Trophoblast cell (in vitro differentiated cells and primary cell): Measurements from ENCODE around the gene OSTN.

Source experiments
- DNase-seq, 2 donors: peaks; one replicate each; pipeline ENCODE4 v3.0.0-alpha.2; 2016
- H2AFZ ChIP-seq: 2 replicates; pipeline ENCODE4 v1.6.1; 2013; ENCODE audit warnings: low read length, moderate library complexity, mild to moderate bottlenecking; ENCODE audit not compliant: insufficient read depth, poor library complexity
- H2AK5ac ChIP-seq: 2 replicates; pipeline ENCODE4 v1.6.1; 2013; ENCODE audit warnings: mild to moderate bottlenecking, low read length
- H2BK120ac ChIP-seq: 2 replicates; pipeline ENCODE4 v1.6.1; 2013; ENCODE audit warnings: low read length, mild to moderate bottlenecking, moderate library complexity; ENCODE audit not compliant: insufficient read depth, poor library complexity
- H2BK12ac ChIP-seq: 2 replicates; pipeline ENCODE4 v1.6.1; 2013; ENCODE audit warnings: mild to moderate bottlenecking, low read length, moderate library complexity
- H2BK5ac ChIP-seq: 2 replicates; pipeline ENCODE4 v1.6.1; 2013; ENCODE audit warnings: low read length, low read depth, moderate library complexity, mild to moderate bottlenecking; ENCODE audit not compliant: poor library complexity
- H3K14ac ChIP-seq: 2 replicates; pipeline ENCODE4 v1.6.1; 2013; ENCODE audit warnings: mild to moderate bottlenecking, low read length
- H3K18ac ChIP-seq: 2 replicates; pipeline ENCODE4 v1.6.1; 2013; ENCODE audit warnings: mild to moderate bottlenecking, low read length
- H3K23ac ChIP-seq: 2 replicates; pipeline ENCODE4 v1.6.1; 2013; ENCODE audit warnings: low read length
- H3K27ac ChIP-seq: 2 replicates; pipeline ENCODE4 v1.5.1; 2013; ENCODE audit warnings: low read depth, mild to moderate bottlenecking, inconsistent platforms, low read length, moderate library complexity
- H3K27me3 ChIP-seq: 2 replicates; pipeline ENCODE4 v1.6.1; 2013; ENCODE audit warnings: inconsistent platforms, mild to moderate bottlenecking, low read length, moderate library complexity; ENCODE audit not compliant: insufficient read depth
- H3K36me3 ChIP-seq, 2 experiments: 1 replicate in 1 of 2; 2 replicates in 1 of 2; pipeline ENCODE4 v1.6.1; 2013; ENCODE audit warnings: low read length in 2 of 2, mild to moderate bottlenecking in 2 of 2, moderate library complexity in 1 of 2; ENCODE audit not compliant: insufficient read depth in 2 of 2, control insufficient read depth in 1 of 2
- H3K4ac ChIP-seq: 2 replicates; pipeline ENCODE4 v1.6.1; 2013; ENCODE audit warnings: low read depth, mild to moderate bottlenecking, low read length, moderate library complexity
- H3K4me1 ChIP-seq, 2 experiments: 1 replicate in 1 of 2; 2 replicates in 1 of 2; pipeline ENCODE4 v1.6.1; 2013; ENCODE audit warnings: low read length in 2 of 2, mild to moderate bottlenecking in 2 of 2, moderate library complexity in 1 of 2; ENCODE audit not compliant: insufficient read depth in 2 of 2, control insufficient read depth in 1 of 2
- H3K4me2 ChIP-seq: 2 replicates; pipeline ENCODE4 v1.6.1; 2013; ENCODE audit warnings: inconsistent platforms, mild to moderate bottlenecking, low read length, moderate library complexity
- H3K4me3 ChIP-seq: 2 replicates; pipeline ENCODE4 v1.5.1; 2013; ENCODE audit warnings: mild to moderate bottlenecking, low read depth, low read length, inconsistent platforms
- H3K79me1 ChIP-seq: one replicate; pipeline ENCODE4 v1.6.1; 2013; ENCODE audit warnings: low read length
- H3K79me2 ChIP-seq: 2 replicates; pipeline ENCODE4 v1.6.1; 2013; ENCODE audit warnings: low read length, mild to moderate bottlenecking; ENCODE audit not compliant: control insufficient read depth, insufficient read depth, poor library complexity
- H3K9ac ChIP-seq: 2 replicates; pipeline ENCODE4 v1.6.1; 2013; ENCODE audit warnings: mild to moderate bottlenecking, low read length
- H3K9me3 ChIP-seq: 2 replicates; pipeline ENCODE4 v1.6.1; 2013; ENCODE audit warnings: low read depth, mild to moderate bottlenecking, control low read depth, inconsistent platforms, low read length; ENCODE audit not compliant: insufficient read depth
- H4K12ac ChIP-seq: 2 replicates; pipeline ENCODE4 v1.6.1; 2013; ENCODE audit warnings: low read depth, mild to moderate bottlenecking, low read length, moderate library complexity
- H4K8ac ChIP-seq: 2 replicates; pipeline ENCODE4 v1.6.1; 2013; ENCODE audit warnings: low read depth, mild to moderate bottlenecking, low read length, moderate library complexity
- H4K91ac ChIP-seq: one replicate; pipeline ENCODE4 v1.6.1; 2013; ENCODE audit warnings: low read depth, mild to moderate bottlenecking, low read length, moderate library complexity
- WGBS: extraction: QIAGEN DNeasy Blood & Tissue Kit; methylation state at CpG from one replicate; pipeline ENCODE4 v1.1.7; 2013; ENCODE audit warnings: missing lambda C conversion rate; ENCODE audit not compliant: insufficient read length, insufficient coverage; ENCODE audit errors: extremely low coverage; 5-methylcytosine and 5-hydroxymethylcytosine counted together

The OSTN gene

DNA sequence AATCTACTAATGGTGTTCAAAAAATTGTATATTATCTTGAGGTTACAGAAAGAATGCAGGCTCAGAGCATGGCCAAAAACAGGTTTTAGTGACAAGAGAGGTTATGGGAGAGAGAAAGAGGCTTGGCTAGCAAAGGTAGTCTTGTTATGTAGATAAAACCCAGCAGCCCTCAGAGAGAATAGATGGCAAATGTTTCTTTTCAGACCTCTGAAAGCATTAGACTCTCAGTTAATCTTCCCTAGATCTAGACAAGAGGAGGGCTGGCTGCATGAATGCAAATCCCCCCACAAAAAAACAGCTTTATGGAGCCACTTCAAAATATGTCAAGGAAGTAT lies 62.2 kb downstream of the OSTN start:
- Histone ChIP-seq H3K4me2 (no peak overlapping the region), H3K4ac (no peak overlapping the region), H2BK5ac (no peak overlapping the region), H3K27me3 (no peaks in the 10 kb centered on the region), H3K9me3 (no peaks in the 10 kb centered on the region), H3K9ac (no peak overlapping the region), H3K36me3 (no peaks in the 10 kb centered on the region), H4K8ac (no peak overlapping the region), H3K14ac (no peak overlapping the region), H3K18ac (no peak overlapping the region), H3K4me1 (peaks cover 2 to 3% of the 10 kb centered on the region in 2 experiments), H2AFZ (no peak overlapping the region), H2AK5ac (no peak overlapping the region), H3K27ac (no peak overlapping the region), H2BK120ac (no peak overlapping the region), H3K79me1 (peaks cover 7% of the 10 kb centered on the region), H3K4me3 (no peak overlapping the region), H4K91ac (no peak overlapping the region), H4K12ac (no peak overlapping the region), H3K23ac (no peak overlapping the region), H3K79me2 (no peaks in the 10 kb centered on the region), H2BK12ac (no peak overlapping the region)
- no peak for DNase-seq

GRCh38 chr3:191262650-191263049 lies 63.6 kb downstream of the OSTN start:
- no peak overlapping the region for H3K9ac ChIP-seq
- H3K4ac ChIP-seq: no peak overlapping the region
- peaks cover 7% of the 10 kb centered on the region for H3K79me1 ChIP-seq
- no peak overlapping the region for H3K4me2 ChIP-seq
- H4K91ac ChIP-seq: no peak overlapping the region
- H4K8ac ChIP-seq: no peak overlapping the region
- no peak overlapping the region for H2BK12ac ChIP-seq
- H3K9me3 ChIP-seq: no peaks in the 10 kb centered on the region
- H3K36me3 ChIP-seq: no peaks in the 10 kb centered on the region
- no CpG with 5 or more reads among the region's 1 CpG for WGBS
- H2BK120ac ChIP-seq: no peak overlapping the region
- no peak overlapping the region for H3K4me3 ChIP-seq
- H3K14ac ChIP-seq: no peak overlapping the region
- H3K27ac ChIP-seq: no peak overlapping the region
- DNase-seq: no peak
- H3K27me3 ChIP-seq: no peaks in the 10 kb centered on the region
- H2BK5ac ChIP-seq: no peak overlapping the region
- no peak overlapping the region for H4K12ac ChIP-seq
- H3K79me2 ChIP-seq: no peaks in the 10 kb centered on the region
- H3K4me1 ChIP-seq: peaks cover 2 to 3% of the 10 kb centered on the region in 2 experiments
- no peak overlapping the region for H2AFZ ChIP-seq
- H2AK5ac ChIP-seq: no peak overlapping the region
- no peak overlapping the region for H3K18ac ChIP-seq
- no peak overlapping the region for H3K23ac ChIP-seq

- Histone ChIP-seq H2AFZ (no peak overlapping the region), H3K14ac (no peak overlapping the region), H3K79me1 (peaks cover 7% of the 10 kb centered on the region), H4K91ac (no peak overlapping the region), H2BK120ac (no peak overlapping the region), H3K9me3 (no peaks in the 10 kb centered on the region), H3K23ac (no peak overlapping the region), H3K36me3 (no peaks in the 10 kb centered on the region), H4K12ac (no peak overlapping the region), H3K4ac (no peak overlapping the region), H3K18ac (no peak overlapping the region), H2BK12ac (no peak overlapping the region), H3K4me1 (peaks cover 2 to 3% of the 10 kb centered on the region in 2 experiments), H3K4me2 (no peak overlapping the region), H2BK5ac (no peak overlapping the region), H2AK5ac (no peak overlapping the region), H3K4me3 (no peak overlapping the region), H3K27ac (no peak overlapping the region), H4K8ac (no peak overlapping the region), H3K79me2 (no peaks in the 10 kb centered on the region), H3K27me3 (no peaks in the 10 kb centered on the region), H3K9ac (no peak overlapping the region)
- no peak for DNase-seq
Measured at GRCh38 chr3:191263365-191263764, 64.3 kb downstream of the OSTN start.

DNA sequence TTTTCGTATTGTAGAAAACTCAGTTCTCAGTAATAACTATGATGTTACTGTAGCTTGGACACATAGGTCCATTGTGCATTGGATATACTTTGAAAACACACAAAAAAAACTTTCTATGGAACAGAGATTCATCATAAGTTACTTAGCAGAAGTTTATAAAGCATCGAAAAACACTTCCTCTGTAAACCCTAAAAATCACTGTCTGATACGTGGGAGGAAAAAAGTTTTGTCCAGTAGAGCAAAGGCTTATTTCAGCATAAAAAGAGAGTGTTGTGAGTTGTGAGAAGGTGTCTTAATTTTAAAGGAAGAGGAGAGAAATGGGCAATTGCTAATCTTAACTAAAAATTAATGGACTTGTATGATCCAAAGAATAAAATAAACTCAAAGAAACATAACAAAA lies 64.8 kb downstream of the OSTN start:
- no peak overlapping the region for H3K4ac ChIP-seq
- no peak for DNase-seq
- no peak overlapping the region for H3K27ac ChIP-seq
- H3K4me3 ChIP-seq: no peak overlapping the region
- no peaks in the 10 kb centered on the region for H3K9me3 ChIP-seq
- no peak overlapping the region for H3K9ac ChIP-seq
- H2BK12ac ChIP-seq: no peak overlapping the region
- no peak overlapping the region for H3K23ac ChIP-seq
- H2AK5ac ChIP-seq: no peak overlapping the region
- no peak overlapping the region for H4K12ac ChIP-seq
- H4K91ac ChIP-seq: no peak overlapping the region
- H3K4me1 ChIP-seq: peaks cover 2 to 3% of the 10 kb centered on the region in 2 experiments
- WGBS: no CpG with 5 or more reads among the region's 3 CpGs
- no peaks in the 10 kb centered on the region for H3K27me3 ChIP-seq
- peaks cover 3% of the 10 kb centered on the region for H3K79me1 ChIP-seq
- H4K8ac ChIP-seq: no peak overlapping the region
- no peaks in the 10 kb centered on the region for H3K79me2 ChIP-seq
- no peak overlapping the region for H2AFZ ChIP-seq
- no peak overlapping the region for H3K14ac ChIP-seq
- no peak overlapping the region for H2BK5ac ChIP-seq
- no peak overlapping the region for H3K4me2 ChIP-seq
- no peaks in the 10 kb centered on the region for H3K36me3 ChIP-seq
- H2BK120ac ChIP-seq: no peak overlapping the region
- no peak overlapping the region for H3K18ac ChIP-seq

- Histone ChIP-seq H3K4me3 (no peak overlapping the region), H3K27ac (no peak overlapping the region), H4K8ac (no peak overlapping the region), H3K79me2 (no peaks in the 10 kb centered on the region), H3K4ac (no peak overlapping the region), H3K27me3 (no peaks in the 10 kb centered on the region), H3K23ac (no peak overlapping the region), H2AK5ac (no peak overlapping the region), H2AFZ (no peak overlapping the region), H3K36me3 (no peaks in the 10 kb centered on the region), H3K18ac (no peak overlapping the region), H3K9ac (no peak overlapping the region), H3K14ac (no peak overlapping the region), H2BK120ac (no peak overlapping the region), H3K4me2 (no peak overlapping the region), H4K91ac (no peak overlapping the region), H3K79me1 (no peaks in the 10 kb centered on the region), H4K12ac (no peak overlapping the region), H3K9me3 (no peaks in the 10 kb centered on the region), H2BK5ac (no peak overlapping the region), H2BK12ac (no peak overlapping the region), H3K4me1 (no peaks in the 10 kb centered on the region)
- no peak for DNase-seq
Measured at GRCh38 chr3:191268737-191269136, 69.7 kb downstream of the OSTN start.
